Astrocyte (in vitro differentiated cells and primary cell): ENCODE measurements around the gene TTF2. TPM values are rescaled to one million over a fixed set of nuclear protein-coding genes. Genes with fewer than 3 reads are reported as not detected.

ENCODE experiments used
- DNase-seq: peaks from one replicate; pipeline ENCODE4 v3.0.0-alpha.2; 2010; ENCODE audit warnings: low read depth
- FAIRE-seq: peaks from 2 replicates; lab custom pipeline; 2011; peaks lifted over from hg19 to GRCh38; lab: Jason Lieb, UNC
- H2AFZ ChIP-seq: 2 replicates; pipeline ENCODE4 v1.6.0; 2012; ENCODE audit warnings: low read depth, low read length, inconsistent platforms
- H3K27ac ChIP-seq: 2 replicates; pipeline ENCODE4 v1.5.1; 2011; ENCODE audit warnings: low read depth, low read length, inconsistent platforms
- H3K27me3 ChIP-seq: 2 replicates; pipeline ENCODE4 v1.6.0; 2011; ENCODE audit warnings: low read length, inconsistent platforms; ENCODE audit not compliant: insufficient read depth
- H3K36me3 ChIP-seq: 2 replicates; pipeline ENCODE4 v1.5.1; 2011; ENCODE audit warnings: low read length, inconsistent platforms; ENCODE audit not compliant: insufficient read depth
- H3K4me1 ChIP-seq: 2 replicates; pipeline ENCODE4 v1.5.1; 2011; ENCODE audit warnings: low read length, inconsistent platforms; ENCODE audit not compliant: insufficient read depth
- H3K4me2 ChIP-seq: 2 replicates; pipeline ENCODE4 v1.6.0; 2012; ENCODE audit warnings: low read length, inconsistent platforms
- H3K4me3 ChIP-seq: 2 replicates; pipeline ENCODE4 v1.5.1; 2011; ENCODE audit warnings: low read depth, mild to moderate bottlenecking, low read length, inconsistent platforms; ENCODE audit not compliant: insufficient read depth
- H3K79me2 ChIP-seq: 2 replicates; pipeline ENCODE4 v1.6.0; 2012; ENCODE audit warnings: mild to moderate bottlenecking, low read length, inconsistent platforms; ENCODE audit not compliant: insufficient read depth
- H3K9ac ChIP-seq: 2 replicates; pipeline ENCODE4 v1.6.0; 2012; ENCODE audit warnings: mild to moderate bottlenecking, low read length, inconsistent platforms
- H3K9me3 ChIP-seq: 2 replicates; pipeline ENCODE4 v1.5.1; 2012; ENCODE audit warnings: low read depth, mild to moderate bottlenecking, low read length, inconsistent platforms; ENCODE audit not compliant: insufficient read depth
- H4K20me1 ChIP-seq: 2 replicates; pipeline ENCODE4 v1.6.0; 2012; ENCODE audit warnings: low read length, inconsistent platforms; ENCODE audit not compliant: insufficient read depth
- H3K27ac Mint-ChIP-seq: one replicate; pipeline ENCODE4 v1.8.0; 2021; ENCODE audit warnings: mild to moderate bottlenecking, mixed read lengths; ENCODE audit not compliant: unreplicated experiment
- H3K27me3 Mint-ChIP-seq: one replicate; pipeline ENCODE4 v1.8.0; 2021; ENCODE audit warnings: low read depth, mixed read lengths; ENCODE audit not compliant: unreplicated experiment
- H3K36me3 Mint-ChIP-seq: one replicate; pipeline ENCODE4 v1.8.0; 2021; ENCODE audit warnings: low read depth, mixed read lengths; ENCODE audit not compliant: unreplicated experiment
- H3K4me1 Mint-ChIP-seq: one replicate; pipeline ENCODE4 v1.8.0; 2021; ENCODE audit warnings: low read depth, mixed read lengths; ENCODE audit not compliant: unreplicated experiment
- H3K4me3 Mint-ChIP-seq: one replicate; pipeline ENCODE4 v1.8.0; 2021; ENCODE audit warnings: mild to moderate bottlenecking, moderate library complexity, mixed read lengths; ENCODE audit not compliant: unreplicated experiment
- H3K9me3 Mint-ChIP-seq: one replicate; pipeline ENCODE4 v1.8.0; 2021; ENCODE audit warnings: mild to moderate bottlenecking, mixed read lengths; ENCODE audit not compliant: unreplicated experiment
- CTCF ChIP-seq: IDR thresholded peaks from 2 replicates; pipeline ENCODE4 v1.5.1; 2011; ENCODE audit warnings: low read depth, mild to moderate bottlenecking, inconsistent platforms, low read length, moderate library complexity; ENCODE audit not compliant: insufficient read depth
- EZH2 ChIP-seq: IDR thresholded peaks from 2 replicates; pipeline ENCODE4 v1.6.1; 2012; ENCODE audit warnings: mild to moderate bottlenecking, low read length, inconsistent platforms; ENCODE audit not compliant: insufficient read depth
- total RNA-seq: library from RNA; stranded (reverse); gene quantifications from 2 replicates; pipeline ENCODE4 v1.2.1, GENCODE V29; 2021

The TTF2 gene
- total RNA-seq, 1 donor from 2014 or later, result 23.4 TPM

GRCh38 chr1:117112047-117112717, 52.1 kb downstream of the TTF2 start:
- Mint-ChIP-seq H3K9me3 (peaks cover 2% of the 10 kb centered on the region), H3K36me3 (peaks cover 3% of the 10 kb centered on the region), H3K4me1 (peaks cover 2% of the 10 kb centered on the region), H3K27me3 (no peaks in the 10 kb centered on the region), H3K4me3 (no peak overlapping the region), H3K27ac (no peak overlapping the region)
- H3K4me1 ChIP-seq, result peaks cover 9% of the 10 kb centered on the region
- H3K4me3 ChIP-seq, result no peak overlapping the region
- DNase-seq (no peak), FAIRE-seq (no peak)
- no peak overlapping the region for H3K27ac ChIP-seq
- H3K9ac ChIP-seq, result no peak overlapping the region
- no peak overlapping the region for H2AFZ ChIP-seq
- no peak overlapping the region for H3K4me2 ChIP-seq
- H4K20me1 ChIP-seq, result no peaks in the 10 kb centered on the region
- H3K79me2 ChIP-seq, result no peaks in the 10 kb centered on the region
- no peaks in the 10 kb centered on the region for H3K36me3 ChIP-seq
- no peaks in the 10 kb centered on the region for H3K9me3 ChIP-seq
- TF ChIP-seq CTCF (no peak), EZH2 (no peak)
- no peaks in the 10 kb centered on the region for H3K27me3 ChIP-seq

GRCh38 chr1:117113199-117113598, 53.1 kb downstream of the TTF2 start:
- Histone ChIP-seq H4K20me1 (no peaks in the 10 kb centered on the region), H3K36me3 (no peaks in the 10 kb centered on the region), H3K4me1 (peaks cover 9% of the 10 kb centered on the region), H3K27ac (no peak overlapping the region), H3K79me2 (no peaks in the 10 kb centered on the region), H3K4me2 (no peak overlapping the region), H3K4me3 (no peak overlapping the region), H3K9ac (no peak overlapping the region), H3K27me3 (no peaks in the 10 kb centered on the region), H3K9me3 (no peaks in the 10 kb centered on the region), H2AFZ (no peak overlapping the region)
- Mint-ChIP-seq H3K27me3 (no peaks in the 10 kb centered on the region), H3K4me3 (no peak overlapping the region), H3K36me3 (peaks cover 4% of the 10 kb centered on the region), H3K9me3 (peaks cover 2% of the 10 kb centered on the region), H3K4me1 (peaks cover 2% of the 10 kb centered on the region), H3K27ac (no peak overlapping the region)
- no peak for TF ChIP-seq EZH2
- TF ChIP-seq CTCF, result no peak
- no peak for DNase-seq
- no peak for FAIRE-seq

- Histone ChIP-seq H3K36me3 (no peaks in the 10 kb centered on the region), H3K9ac (no peak overlapping the region)
- no peak for DNase-seq
These were observed 54.8 kb downstream of the TTF2 start for GRCh38 chr1:117114877-117115276.

More at GRCh38 chr1:117114877-117115276, 54.8 kb downstream of the TTF2 start:
- H3K27ac Mint-ChIP-seq, result no peak overlapping the region
- Histone ChIP-seq H3K4me1 (peaks cover 9% of the 10 kb centered on the region), H4K20me1 (no peaks in the 10 kb centered on the region), H3K4me2 (no peak overlapping the region), H2AFZ (no peak overlapping the region), H3K27ac (no peak overlapping the region), H3K4me3 (no peak overlapping the region), H3K27me3 (no peaks in the 10 kb centered on the region), H3K9me3 (no peaks in the 10 kb centered on the region), H3K79me2 (no peaks in the 10 kb centered on the region)
- H3K4me3 Mint-ChIP-seq, result no peak overlapping the region
- no peak for FAIRE-seq
- no peaks in the 10 kb centered on the region for H3K27me3 Mint-ChIP-seq
- peaks cover 2% of the 10 kb centered on the region for H3K4me1 Mint-ChIP-seq
- TF ChIP-seq CTCF (no peak), EZH2 (no peak)
- H3K9me3 Mint-ChIP-seq, result no peaks in the 10 kb centered on the region
- peaks cover 6% of the 10 kb centered on the region for H3K36me3 Mint-ChIP-seq
